Natural killer cell treated with Interleukin-12 subunit alpha and Interleukin-12 subunit beta and Interleukin-15 and Interleukin-18, amount 100 ng/mL, for 72 hours (primary cell): Measurements from ENCODE around the gene CEP95. TPM values are rescaled to one million over a fixed set of nuclear protein-coding genes. Genes with fewer than 3 reads are reported as not detected.

Experiments used
- ATAC-seq, 2 donors: fragments of 150-1000 bp; cut with Tn5 transposase in 1 of 2; sonication (Bioruptor Pico), chemical (Tn5 transposase) in 1 of 2; 2 replicates each; pipeline ENCODE4 v1.10.0; 2021
- DNase-seq: peaks from one replicate; pipeline ENCODE4 v3.0.0; 2022; ENCODE audit warnings: low spot score
- H3K27ac Mint-ChIP-seq, 2 donors: 1 replicate in 1 of 2; 2 replicates in 1 of 2; pipeline ENCODE4 v1.8.0; 2022; ENCODE audit warnings: mixed read lengths in 2 of 2, mild to moderate bottlenecking in 1 of 2, moderate library complexity in 1 of 2
- H3K27me3 Mint-ChIP-seq, 2 donors: 1 replicate in 1 of 2; 2 replicates in 1 of 2; pipeline ENCODE4 v1.8.0; 2022; ENCODE audit warnings: mixed read lengths in 2 of 2
- H3K36me3 Mint-ChIP-seq: one replicate; pipeline ENCODE4 v1.8.0; 2022; ENCODE audit warnings: mixed read lengths
- H3K4me1 Mint-ChIP-seq, 2 donors: 1 replicate in 1 of 2; 2 replicates in 1 of 2; pipeline ENCODE4 v1.8.0; 2022; ENCODE audit warnings: low read depth in 2 of 2, mixed read lengths in 2 of 2, mild to moderate bottlenecking in 1 of 2
- H3K4me3 Mint-ChIP-seq: one replicate; pipeline ENCODE4 v1.8.0; 2022; ENCODE audit warnings: mixed read lengths
- H3K9me3 Mint-ChIP-seq: 2 replicates; pipeline ENCODE4 v1.8.0; 2022; ENCODE audit warnings: mixed read lengths
- total RNA-seq, 2 donors: library from RNA; stranded (reverse); gene quantifications; one replicate each; pipeline ENCODE4 v1.2.3, GENCODE V29; 2022

CEP95 gene
- total RNA-seq, 2 donors from 2014 or later = 47.7 to 74.3 TPM

DNA sequence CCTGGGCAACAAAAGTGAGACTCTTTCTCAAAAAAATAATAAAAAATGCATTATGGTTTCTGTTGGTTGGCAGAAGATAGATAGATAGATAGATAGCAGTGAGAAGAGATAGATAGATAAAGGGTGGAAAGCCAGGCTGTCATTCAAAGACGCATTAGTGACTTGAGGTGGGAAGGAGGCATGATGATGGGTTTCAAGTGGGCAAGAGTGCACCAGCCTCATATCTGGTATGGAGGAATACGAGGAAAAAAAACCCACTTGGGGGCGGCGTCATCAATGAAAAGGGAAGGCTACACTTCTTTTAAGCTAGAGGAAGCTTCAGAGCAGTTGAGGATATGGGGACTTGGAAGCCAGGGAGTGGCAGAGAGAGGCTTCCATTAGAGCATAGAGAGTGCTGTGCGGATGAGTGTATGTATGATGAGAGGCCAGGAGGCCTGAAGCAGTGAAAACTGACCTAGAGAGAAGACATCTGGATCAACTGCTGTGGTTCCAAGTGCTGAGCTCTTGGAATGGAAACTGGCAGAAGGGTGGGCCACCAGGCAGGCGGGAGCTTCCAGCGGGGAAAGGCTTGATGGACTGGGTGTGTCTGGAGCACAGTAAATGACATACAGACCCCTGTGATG lies 31.8 kb downstream of the CEP95 start:
- peaks cover 12% of the 10 kb centered on the region for H3K36me3 Mint-ChIP-seq

DNA sequence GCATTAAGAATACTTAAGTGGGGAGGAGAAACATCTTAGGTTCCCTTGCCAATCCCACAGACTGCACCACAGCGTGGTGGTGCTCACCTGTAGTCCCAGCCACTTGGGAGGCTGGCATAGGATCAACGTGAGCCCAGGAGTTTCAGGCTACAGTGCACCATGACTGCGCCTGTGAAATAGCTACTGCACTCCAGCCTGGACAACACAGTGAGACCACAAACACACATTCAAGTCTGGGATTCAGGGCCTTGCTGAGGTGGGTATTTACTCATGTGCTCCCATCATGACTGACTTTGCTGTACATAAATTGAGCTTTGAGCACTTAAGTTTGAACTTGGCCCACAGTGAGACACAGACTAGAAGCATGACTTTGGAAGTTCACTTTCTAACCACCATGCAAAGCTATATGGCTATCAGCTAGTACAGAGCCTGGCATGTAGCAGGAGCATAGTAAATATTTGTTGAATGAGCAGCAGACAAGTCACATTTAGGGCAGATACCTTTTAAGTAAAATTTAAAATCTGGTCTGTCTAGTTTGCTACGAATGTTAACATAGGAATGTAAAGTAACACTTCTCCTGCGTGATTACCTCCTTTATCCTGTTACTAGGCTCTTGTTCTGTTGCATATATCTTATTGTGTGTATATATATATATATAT lies 33.5 kb downstream of the CEP95 start:
- DNase-seq (no peak), ATAC-seq (no peak)
- Mint-ChIP-seq H3K9me3 (no peaks in the 10 kb centered on the region), H3K4me3 (no peak overlapping the region), H3K27me3 (no peaks in the 10 kb centered on the region), H3K4me1 (peaks cover 3 to 4% of the 10 kb centered on the region in 2 donors), H3K36me3 (peaks cover 16% of the 10 kb centered on the region), H3K27ac (no peak overlapping the region)

More for the DNA sequence above, 31.8 kb downstream of the CEP95 start:
- ATAC-seq (no peak), DNase-seq (no peak)
- no peak overlapping the region for H3K4me3 Mint-ChIP-seq
- peaks cover 3 to 4% of the 10 kb centered on the region in 2 donors for H3K4me1 Mint-ChIP-seq
- H3K27ac Mint-ChIP-seq = peak overlapping the region; percentile 5 to 20
- H3K27me3 Mint-ChIP-seq = no peaks in the 10 kb centered on the region
- H3K9me3 Mint-ChIP-seq = no peaks in the 10 kb centered on the region

DNA sequence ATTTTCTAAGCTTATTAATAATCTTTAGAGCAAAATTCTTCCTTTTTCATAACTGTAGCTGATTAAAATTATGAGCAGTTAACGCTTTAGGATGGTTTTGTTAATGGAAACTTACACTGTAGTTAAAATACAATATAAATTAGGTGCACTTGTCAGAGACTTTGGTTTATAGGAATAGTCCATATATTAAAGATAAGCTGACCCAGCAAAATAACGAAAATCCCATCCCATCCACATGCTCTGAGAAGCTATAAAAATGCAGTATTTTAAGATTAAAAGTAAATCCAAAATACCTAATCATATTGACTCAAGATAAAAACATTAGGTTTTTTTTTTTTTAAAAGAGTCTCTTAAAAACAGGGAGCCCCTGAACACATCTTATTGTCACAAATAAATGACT lies 38.0 kb downstream of the CEP95 start:
- ATAC-seq (no peak), DNase-seq (no peak)
- Mint-ChIP-seq H3K9me3 (no peaks in the 10 kb centered on the region), H3K4me1 (no peaks in the 10 kb centered on the region), H3K36me3 (peaks cover 8% of the 10 kb centered on the region), H3K4me3 (no peak overlapping the region), H3K27me3 (no peaks in the 10 kb centered on the region), H3K27ac (no peak overlapping the region)

DNA sequence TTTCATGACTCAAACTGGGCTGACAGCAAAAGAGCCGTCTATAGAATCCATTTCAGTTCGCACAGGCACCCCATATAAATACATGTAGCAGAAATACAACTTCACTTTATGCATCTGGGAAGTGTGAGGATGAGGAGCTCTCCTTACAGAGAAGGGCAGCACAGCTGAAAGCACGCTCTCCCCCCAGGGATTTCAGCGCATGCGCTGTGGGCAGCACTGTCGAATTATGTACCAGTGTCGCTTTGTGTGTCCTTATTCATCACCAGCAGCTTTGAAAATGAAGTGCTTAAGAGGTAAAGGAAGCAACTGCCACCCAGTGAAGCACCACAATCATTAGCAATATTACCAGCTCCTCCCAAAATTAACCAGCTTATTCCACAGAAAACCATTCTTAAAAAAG lies 39.9 kb downstream of the CEP95 start:
- Mint-ChIP-seq H3K27me3 (no peaks in the 10 kb centered on the region), H3K4me1 (no peaks in the 10 kb centered on the region), H3K4me3 (no peak overlapping the region), H3K27ac (no peak overlapping the region), H3K9me3 (no peaks in the 10 kb centered on the region), H3K36me3 (peaks cover 8% of the 10 kb centered on the region)
- DNase-seq (no peak), ATAC-seq (no peak)

DNA sequence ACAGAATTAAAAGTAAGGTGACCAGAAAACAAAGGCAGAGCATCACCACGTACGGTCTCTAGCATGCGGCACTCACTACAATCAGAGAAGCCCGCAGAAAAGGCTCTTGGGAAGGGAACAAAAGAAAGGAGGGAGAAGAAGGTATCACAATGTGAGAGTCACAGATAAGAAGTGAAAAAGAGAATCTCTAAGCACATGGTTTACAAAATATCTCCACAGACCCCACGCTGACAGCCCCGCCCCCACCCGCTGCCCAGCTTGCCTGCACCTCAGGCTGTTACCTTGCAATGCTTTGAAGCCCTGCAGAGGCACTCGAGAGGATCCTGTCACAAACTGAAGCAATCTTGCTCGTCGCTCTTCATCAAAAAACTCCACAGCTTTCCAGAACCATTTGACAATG lies 40.5 kb downstream of the CEP95 start:
- ATAC-seq = no peak
- no peak overlapping the region for H3K27ac Mint-ChIP-seq
- no peaks in the 10 kb centered on the region for H3K9me3 Mint-ChIP-seq
- H3K4me3 Mint-ChIP-seq = no peak overlapping the region
- no peaks in the 10 kb centered on the region for H3K27me3 Mint-ChIP-seq
- no peak for DNase-seq
- H3K36me3 Mint-ChIP-seq = peaks cover 8% of the 10 kb centered on the region
- no peaks in the 10 kb centered on the region for H3K4me1 Mint-ChIP-seq

DNA sequence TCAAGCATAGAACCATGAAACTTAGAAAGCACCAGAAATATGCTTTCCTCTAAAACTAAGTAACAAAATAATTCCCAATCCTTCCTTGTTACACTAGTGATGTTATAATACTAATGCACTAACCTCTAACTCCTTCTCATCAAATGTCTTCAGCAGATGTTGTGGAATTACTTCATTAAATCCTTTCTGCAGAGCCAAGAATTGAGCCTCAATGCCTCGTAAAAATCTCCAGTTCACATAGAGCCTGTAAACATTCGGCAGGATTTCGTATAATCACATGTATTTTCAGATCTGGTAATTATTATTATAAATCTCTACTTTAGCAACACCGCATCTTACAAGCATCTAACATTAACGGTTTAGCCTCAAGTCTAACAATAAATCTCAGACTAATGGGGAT lies 44.7 kb downstream of the CEP95 start:
- Mint-ChIP-seq H3K4me1 (no peaks in the 10 kb centered on the region), H3K27ac (no peak overlapping the region), H3K4me3 (no peak overlapping the region), H3K9me3 (no peaks in the 10 kb centered on the region), H3K27me3 (no peaks in the 10 kb centered on the region), H3K36me3 (peaks cover 14% of the 10 kb centered on the region)
- ATAC-seq (no peak), DNase-seq (no peak)

DNA sequence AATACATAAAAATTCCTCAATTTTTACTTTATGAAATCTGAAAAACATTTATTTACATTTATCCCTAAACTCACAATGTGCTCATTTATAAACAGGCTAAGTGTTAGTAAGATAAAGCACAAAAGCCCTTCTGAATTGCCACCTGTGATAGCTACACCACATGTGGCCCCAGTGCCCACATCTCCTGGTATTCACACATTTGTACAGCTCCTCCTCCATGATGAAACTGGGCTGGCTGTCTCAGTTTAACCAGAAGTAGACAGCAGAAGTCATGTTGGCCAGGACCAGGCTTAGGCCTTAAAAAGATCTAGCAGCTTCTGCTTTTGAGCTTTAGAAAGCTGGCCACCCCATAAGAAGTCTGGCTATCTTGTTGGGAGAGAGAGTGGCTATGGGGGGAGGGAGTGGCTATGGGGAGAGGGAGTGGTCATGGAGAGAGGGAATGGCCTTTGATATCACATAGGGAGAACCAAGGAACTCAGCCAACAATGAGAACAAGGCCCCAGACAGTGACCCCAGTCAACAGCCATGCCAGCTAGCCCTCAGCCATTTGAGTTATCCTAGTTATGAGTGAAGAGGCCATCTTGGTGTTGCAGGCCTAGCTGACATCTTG lies 47.4 kb downstream of the CEP95 start:
- no peak for ATAC-seq
- Mint-ChIP-seq H3K9me3 (no peaks in the 10 kb centered on the region), H3K36me3 (peaks cover 11% of the 10 kb centered on the region), H3K27me3 (no peaks in the 10 kb centered on the region), H3K27ac (no peak overlapping the region), H3K4me3 (no peak overlapping the region), H3K4me1 (no peaks in the 10 kb centered on the region)
- DNase-seq = no peak

DNA sequence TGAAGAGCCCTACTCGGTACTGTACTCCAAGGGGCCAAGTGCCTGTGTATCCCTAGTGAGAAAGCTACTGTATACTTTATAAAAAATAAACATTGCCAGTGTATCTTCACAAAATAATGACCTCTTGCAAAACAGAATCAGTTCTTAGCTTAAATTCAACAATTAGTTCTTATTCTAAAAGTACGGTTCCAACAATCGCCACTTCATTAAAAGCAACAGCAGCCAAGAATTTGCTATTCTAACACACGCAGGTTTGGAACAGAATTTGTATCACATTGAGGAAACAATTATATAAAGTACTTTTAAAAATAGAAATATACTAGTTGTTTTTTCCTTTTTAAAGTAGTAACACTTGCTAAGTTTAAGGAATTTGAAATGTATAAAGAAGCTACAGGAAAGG lies 48.5 kb downstream of the CEP95 start:
- Mint-ChIP-seq H3K27ac (no peak overlapping the region), H3K36me3 (peaks cover 11% of the 10 kb centered on the region), H3K4me1 (no peaks in the 10 kb centered on the region), H3K27me3 (no peaks in the 10 kb centered on the region), H3K9me3 (no peaks in the 10 kb centered on the region), H3K4me3 (no peak overlapping the region)
- DNase-seq (no peak), ATAC-seq (no peak)

DNA sequence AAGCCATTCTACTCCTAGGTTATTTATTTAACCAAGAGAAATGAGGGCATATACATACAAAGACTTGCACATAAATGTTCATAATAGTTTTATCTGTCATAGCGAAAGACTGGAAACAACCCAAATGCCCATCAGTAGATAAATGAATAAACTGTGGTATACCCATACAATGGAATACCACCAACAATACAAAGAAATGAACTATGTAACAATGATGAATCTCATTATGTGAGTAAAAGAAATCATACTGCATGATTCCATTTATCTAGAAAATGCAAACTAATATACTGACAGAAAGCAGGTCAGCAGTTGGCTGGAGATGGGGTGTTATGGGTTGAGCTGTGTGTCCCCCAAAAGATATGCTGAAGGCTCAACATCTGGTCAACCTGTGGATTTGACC lies 57.3 kb downstream of the CEP95 start:
- Mint-ChIP-seq H3K36me3 (no peaks in the 10 kb centered on the region), H3K27me3 (no peaks in the 10 kb centered on the region), H3K4me1 (peaks cover 7 to 8% of the 10 kb centered on the region in 2 donors), H3K27ac (peak overlapping the region; percentile 38 to 73), H3K9me3 (no peaks in the 10 kb centered on the region), H3K4me3 (peak overlapping the region; percentile 8)
- DNase-seq = no peak
- peak in 1 of 2 donors; percentile 58 for ATAC-seq

DNA sequence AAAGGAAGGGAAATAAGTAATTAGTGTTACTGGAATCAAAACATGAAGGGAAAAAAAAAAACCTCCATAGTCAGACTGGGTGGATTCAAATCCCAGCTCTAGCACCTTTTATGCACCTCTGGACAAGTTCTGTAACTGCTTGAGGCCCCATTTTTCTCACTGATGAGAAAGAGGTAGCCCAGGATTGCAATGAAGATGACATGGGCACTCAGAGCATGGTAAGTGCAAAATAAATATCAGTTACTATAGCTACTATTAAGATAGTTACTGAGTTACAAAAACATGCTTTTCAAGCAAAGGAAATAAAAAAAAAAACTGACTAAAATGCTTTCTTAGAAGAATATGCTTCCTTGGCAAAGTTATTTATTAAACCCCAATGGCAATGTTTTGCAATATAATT lies 58.8 kb downstream of the CEP95 start:
- no peaks in the 10 kb centered on the region for H3K36me3 Mint-ChIP-seq

DNA sequence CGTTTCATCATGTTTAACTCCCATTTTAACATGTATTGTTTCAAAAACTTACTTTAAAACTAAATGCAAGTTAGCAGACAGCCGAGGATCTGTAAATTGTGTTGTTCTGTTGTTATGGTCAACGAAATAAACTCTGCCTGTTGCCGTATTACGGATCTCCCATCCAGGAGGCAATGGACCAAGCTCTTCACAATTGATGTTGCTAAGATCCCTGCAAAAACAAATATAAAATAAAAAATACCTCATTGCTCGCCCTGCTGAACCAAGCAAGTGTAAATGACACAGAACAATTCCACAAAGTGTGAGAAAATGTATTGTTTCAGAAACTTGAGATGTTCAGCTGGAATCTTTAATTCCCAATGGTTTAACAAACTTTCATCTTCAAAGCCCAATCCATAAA lies 65.0 kb downstream of the CEP95 start:
- no peaks in the 10 kb centered on the region for H3K9me3 Mint-ChIP-seq
- no peak for ATAC-seq
- H3K4me3 Mint-ChIP-seq = no peak overlapping the region
- H3K36me3 Mint-ChIP-seq = peaks cover under 1% of the 10 kb centered on the region
- H3K4me1 Mint-ChIP-seq = peaks cover 5 to 16% of the 10 kb centered on the region in 2 donors
- peak overlapping the region; percentile 92 to 93 for H3K27ac Mint-ChIP-seq
- no peaks in the 10 kb centered on the region for H3K27me3 Mint-ChIP-seq
- no peak for DNase-seq

More for the DNA sequence above, 58.8 kb downstream of the CEP95 start:
- H3K9me3 Mint-ChIP-seq = no peaks in the 10 kb centered on the region
- ATAC-seq = no peak
- H3K4me1 Mint-ChIP-seq = peaks cover 7 to 8% of the 10 kb centered on the region in 2 donors
- DNase-seq = no peak
- no peak overlapping the region for H3K4me3 Mint-ChIP-seq
- H3K27me3 Mint-ChIP-seq = no peaks in the 10 kb centered on the region
- peak overlapping the region in 1 of 2 donors; percentile 38 for H3K27ac Mint-ChIP-seq

DNA sequence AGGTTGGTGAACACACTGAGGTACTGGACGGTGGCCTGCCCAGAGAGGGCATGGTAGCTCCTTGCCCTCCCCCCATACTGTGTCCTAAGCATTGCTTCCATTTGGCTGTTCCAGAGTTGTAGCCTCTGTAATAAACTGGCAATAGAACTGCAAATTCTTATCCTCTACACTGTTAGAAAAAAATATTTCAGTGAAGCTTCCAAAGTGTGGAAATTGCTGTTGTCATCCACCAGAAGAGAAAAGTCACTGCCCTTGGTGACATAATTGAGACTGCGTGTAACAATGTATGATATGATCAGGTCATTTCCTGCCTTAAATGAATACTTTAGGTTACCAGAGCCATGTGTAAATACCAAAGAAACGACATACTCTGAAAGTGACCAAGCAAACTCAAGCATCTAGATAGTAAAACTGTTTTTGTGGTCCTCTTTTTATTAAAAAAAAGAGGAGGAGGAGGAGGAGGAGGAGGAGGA lies 65.9 kb downstream of the CEP95 start:
- no peaks in the 10 kb centered on the region for H3K9me3 Mint-ChIP-seq
- peaks cover 5% of the 10 kb centered on the region for H3K36me3 Mint-ChIP-seq
- H3K4me3 Mint-ChIP-seq = peak overlapping the region; percentile 70
- ATAC-seq (peak; percentile 90 to 98), DNase-seq (no peak)
- H3K4me1 Mint-ChIP-seq = peaks cover 8 to 16% of the 10 kb centered on the region in 2 donors
- H3K27ac Mint-ChIP-seq = peak overlapping the region; percentile 92 to 93
- no peaks in the 10 kb centered on the region for H3K27me3 Mint-ChIP-seq

DNA sequence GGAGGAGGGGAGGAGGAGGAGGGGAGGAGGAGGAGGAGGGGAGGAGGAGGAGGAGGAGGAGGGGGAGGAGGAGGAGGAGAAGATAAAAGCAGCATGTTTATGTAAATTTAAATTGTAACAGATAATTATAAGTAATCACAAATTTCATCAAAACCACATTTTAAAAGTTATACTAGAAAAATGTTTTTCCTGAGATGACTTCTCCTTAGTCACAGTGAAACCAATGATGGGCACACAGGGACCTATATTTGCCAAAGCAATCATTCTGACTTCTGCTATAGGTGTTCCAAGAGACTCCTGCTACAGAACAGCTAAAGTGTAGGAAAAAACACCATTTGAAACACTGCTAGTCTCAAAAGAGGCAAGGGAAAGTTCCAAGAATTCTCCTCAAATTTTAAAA lies 66.4 kb downstream of the CEP95 start:
- no peak for DNase-seq
- peaks cover 8 to 16% of the 10 kb centered on the region in 2 donors for H3K4me1 Mint-ChIP-seq
- H3K4me3 Mint-ChIP-seq = peak overlapping the region; percentile 70
- peaks cover 5% of the 10 kb centered on the region for H3K36me3 Mint-ChIP-seq
- peak overlapping the region; percentile 92 to 93 for H3K27ac Mint-ChIP-seq
- no peaks in the 10 kb centered on the region for H3K9me3 Mint-ChIP-seq
- no peaks in the 10 kb centered on the region for H3K27me3 Mint-ChIP-seq
- peak; percentile 67 to 70 for ATAC-seq

DNA sequence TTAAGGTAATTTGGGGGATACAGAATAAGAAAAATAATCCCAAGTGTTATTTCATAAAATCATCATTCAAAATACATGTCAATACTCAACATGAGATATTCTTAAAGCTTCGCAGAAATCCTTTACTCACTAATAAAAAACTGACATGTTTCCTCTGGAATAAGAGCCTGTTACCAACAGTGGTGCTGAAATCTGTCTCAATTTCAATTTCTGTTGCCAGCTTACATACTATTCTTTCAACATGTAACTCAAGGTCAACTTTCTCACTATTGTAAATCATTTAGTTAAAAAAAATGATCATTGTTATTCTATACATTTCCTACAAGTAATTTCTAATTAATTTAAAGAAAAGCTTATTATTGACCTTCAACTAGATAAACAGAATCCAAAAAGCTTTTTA lies 67.9 kb downstream of the CEP95 start:
- DNase-seq (no peak), ATAC-seq (no peak)
- Mint-ChIP-seq H3K27me3 (no peaks in the 10 kb centered on the region), H3K27ac (no peak overlapping the region), H3K36me3 (peaks cover 5% of the 10 kb centered on the region), H3K4me1 (peaks cover 8 to 16% of the 10 kb centered on the region in 2 donors), H3K4me3 (no peak overlapping the region), H3K9me3 (no peaks in the 10 kb centered on the region)
